ENCODE results near the gene PPFIA4.

The PPFIA4 gene

GRCh38 chr1:203073469-203073868, 47.2 kb downstream of the PPFIA4 start:
- H3K36me3 ChIP-seq (ENCODE audit: control insufficient read depth, insufficient read depth, low read length), result no peaks in the 10 kb centered on the region
- no peaks in the 10 kb centered on the region for H3K9me3 ChIP-seq (ENCODE audit: control insufficient read depth, low read length)
- H3K27me3 ChIP-seq (ENCODE audit: control insufficient read depth, insufficient read depth, low read length), result peaks cover 45% of the 10 kb centered on the region
- H3K4me3 ChIP-seq (ENCODE audit: low read length), result no peak overlapping the region
- H3K9ac ChIP-seq (ENCODE audit: low read length), result no peak overlapping the region
- H3K4me1 ChIP-seq (ENCODE audit: control insufficient read depth, insufficient read depth, low read length), result peaks cover 5% of the 10 kb centered on the region

- Histone ChIP-seq H3K4me3 (ENCODE audit: low read length) (no peak overlapping the region), H3K9me3 (ENCODE audit: control insufficient read depth, low read length) (no peaks in the 10 kb centered on the region), H3K27me3 (ENCODE audit: control insufficient read depth, insufficient read depth, low read length) (peaks cover 52% of the 10 kb centered on the region), H3K36me3 (ENCODE audit: control insufficient read depth, insufficient read depth, low read length) (no peaks in the 10 kb centered on the region), H3K9ac (ENCODE audit: low read length) (no peak overlapping the region), H3K4me1 (ENCODE audit: control insufficient read depth, insufficient read depth, low read length) (peaks cover 5% of the 10 kb centered on the region)
These were observed 48.3 kb downstream of the PPFIA4 start for GRCh38 chr1:203074610-203075009.

DNA sequence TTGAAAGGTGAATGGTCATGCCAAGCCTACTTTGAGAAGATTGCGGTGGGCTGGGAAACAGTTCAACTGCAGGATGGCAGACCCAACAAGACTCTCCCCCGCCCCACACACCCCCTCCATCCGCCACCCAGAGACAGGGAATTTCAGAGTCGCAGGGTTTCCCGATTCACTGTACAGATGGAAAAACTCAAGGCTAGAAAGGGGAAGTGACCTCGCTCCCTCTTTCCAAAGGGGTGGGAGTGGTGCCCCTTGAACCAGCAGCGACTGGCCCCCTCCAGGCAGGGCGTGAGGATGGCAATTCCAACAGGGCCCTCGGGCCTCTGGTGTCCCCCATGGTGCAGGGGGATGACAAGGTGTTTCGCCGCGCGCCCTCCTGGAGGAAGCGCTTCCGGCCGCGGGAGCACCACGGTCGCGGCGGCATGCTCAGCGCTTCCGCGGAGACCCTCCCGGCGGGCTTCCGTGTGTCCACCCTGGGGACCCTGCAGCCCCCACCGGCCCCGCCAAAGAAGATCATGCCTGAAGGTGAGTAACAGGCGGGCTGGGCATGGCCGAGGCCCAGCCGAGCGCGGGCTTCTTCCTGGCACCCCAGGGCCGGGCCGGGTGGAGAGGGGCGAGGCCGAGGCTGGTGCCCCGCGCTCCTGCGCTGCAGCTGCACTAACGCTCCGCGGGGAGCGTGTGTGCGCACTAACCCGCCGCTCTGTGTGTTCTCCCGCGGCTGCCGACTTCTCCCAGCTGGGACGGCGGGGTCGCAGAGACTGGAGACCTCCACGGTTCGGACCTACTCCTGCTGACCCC, 49.1 kb downstream of the PPFIA4 start:
- H3K9ac ChIP-seq (ENCODE audit: low read length), result no peak overlapping the region

GRCh38 chr1:203076031-203076511, 49.8 kb downstream of the PPFIA4 start:
- Histone ChIP-seq H3K4me1 (ENCODE audit: control insufficient read depth, insufficient read depth, low read length) (peaks cover 5% of the 10 kb centered on the region), H3K9ac (ENCODE audit: low read length) (no peak overlapping the region), H3K4me3 (ENCODE audit: low read length) (no peak overlapping the region), H3K36me3 (ENCODE audit: control insufficient read depth, insufficient read depth, low read length) (no peaks in the 10 kb centered on the region), H3K27me3 (ENCODE audit: control insufficient read depth, insufficient read depth, low read length) (peaks cover 52% of the 10 kb centered on the region), H3K9me3 (ENCODE audit: control insufficient read depth, low read length) (no peaks in the 10 kb centered on the region)

More for the DNA sequence above, 49.1 kb downstream of the PPFIA4 start:
- Histone ChIP-seq H3K36me3 (ENCODE audit: control insufficient read depth, insufficient read depth, low read length) (no peaks in the 10 kb centered on the region), H3K9me3 (ENCODE audit: control insufficient read depth, low read length) (no peaks in the 10 kb centered on the region), H3K4me3 (ENCODE audit: low read length) (no peak overlapping the region), H3K4me1 (ENCODE audit: control insufficient read depth, insufficient read depth, low read length) (peaks cover 5% of the 10 kb centered on the region), H3K27me3 (ENCODE audit: control insufficient read depth, insufficient read depth, low read length) (peaks cover 52% of the 10 kb centered on the region)

DNA sequence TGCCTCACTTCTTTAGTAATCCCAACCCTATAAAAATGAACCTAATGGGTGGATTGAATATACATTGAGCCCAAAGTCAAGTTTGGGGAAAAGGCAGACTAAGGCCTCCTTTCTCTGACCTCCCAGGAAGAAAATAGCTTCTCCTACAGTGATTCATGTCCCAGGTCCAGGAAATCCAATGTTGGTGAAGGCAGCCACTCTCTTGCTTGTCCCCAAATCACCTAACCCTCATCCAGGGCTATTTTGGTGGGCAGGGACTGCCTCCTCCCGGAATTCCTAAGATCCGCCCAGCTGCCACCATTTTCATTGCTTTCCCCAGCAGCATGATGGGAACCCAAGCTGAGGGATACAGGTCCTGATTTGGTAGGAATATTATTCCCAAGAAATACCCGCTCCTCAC, 51.1 kb downstream of the PPFIA4 start:
- no peak overlapping the region for H3K9ac ChIP-seq (ENCODE audit: low read length)
- no peaks in the 10 kb centered on the region for H3K9me3 ChIP-seq (ENCODE audit: control insufficient read depth, low read length)
- H3K27me3 ChIP-seq (ENCODE audit: control insufficient read depth, insufficient read depth, low read length), result peaks cover 52% of the 10 kb centered on the region
- H3K4me3 ChIP-seq (ENCODE audit: low read length), result no peak overlapping the region
- H3K4me1 ChIP-seq (ENCODE audit: control insufficient read depth, insufficient read depth, low read length), result peaks cover 5% of the 10 kb centered on the region
- H3K36me3 ChIP-seq (ENCODE audit: control insufficient read depth, insufficient read depth, low read length), result no peaks in the 10 kb centered on the region

GRCh38 chr1:203077956-203078355, 51.7 kb downstream of the PPFIA4 start:
- Histone ChIP-seq H3K36me3 (ENCODE audit: control insufficient read depth, insufficient read depth, low read length) (no peaks in the 10 kb centered on the region), H3K27me3 (ENCODE audit: control insufficient read depth, insufficient read depth, low read length) (peaks cover 57% of the 10 kb centered on the region), H3K9ac (ENCODE audit: low read length) (no peak overlapping the region), H3K4me1 (ENCODE audit: control insufficient read depth, insufficient read depth, low read length) (peaks cover 5% of the 10 kb centered on the region), H3K9me3 (ENCODE audit: control insufficient read depth, low read length) (no peaks in the 10 kb centered on the region), H3K4me3 (ENCODE audit: low read length) (no peak overlapping the region)

GRCh38 chr1:203078478-203078877, 52.2 kb downstream of the PPFIA4 start:
- Histone ChIP-seq H3K9me3 (ENCODE audit: control insufficient read depth, low read length) (no peaks in the 10 kb centered on the region), H3K9ac (ENCODE audit: low read length) (no peak overlapping the region), H3K27me3 (ENCODE audit: control insufficient read depth, insufficient read depth, low read length) (peaks cover 55% of the 10 kb centered on the region), H3K36me3 (ENCODE audit: control insufficient read depth, insufficient read depth, low read length) (no peaks in the 10 kb centered on the region), H3K4me3 (ENCODE audit: low read length) (no peak overlapping the region), H3K4me1 (ENCODE audit: control insufficient read depth, insufficient read depth, low read length) (peaks cover 5% of the 10 kb centered on the region)

- Histone ChIP-seq H3K36me3 (ENCODE audit: control insufficient read depth, insufficient read depth, low read length) (no peaks in the 10 kb centered on the region), H3K4me1 (ENCODE audit: control insufficient read depth, insufficient read depth, low read length) (peaks cover 4% of the 10 kb centered on the region), H3K27me3 (ENCODE audit: control insufficient read depth, insufficient read depth, low read length) (peaks cover 37% of the 10 kb centered on the region), H3K9ac (ENCODE audit: low read length) (no peak overlapping the region), H3K9me3 (ENCODE audit: control insufficient read depth, low read length) (no peaks in the 10 kb centered on the region), H3K4me3 (ENCODE audit: low read length) (no peak overlapping the region)
These were observed 54.2 kb downstream of the PPFIA4 start for GRCh38 chr1:203080456-203080855.

- Histone ChIP-seq H3K36me3 (ENCODE audit: control insufficient read depth, insufficient read depth, low read length) (no peaks in the 10 kb centered on the region), H3K4me1 (ENCODE audit: control insufficient read depth, insufficient read depth, low read length) (no peaks in the 10 kb centered on the region), H3K9me3 (ENCODE audit: control insufficient read depth, low read length) (no peaks in the 10 kb centered on the region), H3K27me3 (ENCODE audit: control insufficient read depth, insufficient read depth, low read length) (peaks cover 25% of the 10 kb centered on the region), H3K4me3 (ENCODE audit: low read length) (no peak overlapping the region), H3K9ac (ENCODE audit: low read length) (no peak overlapping the region)
These were observed 55.4 kb downstream of the PPFIA4 start for GRCh38 chr1:203081465-203082230.

DNA sequence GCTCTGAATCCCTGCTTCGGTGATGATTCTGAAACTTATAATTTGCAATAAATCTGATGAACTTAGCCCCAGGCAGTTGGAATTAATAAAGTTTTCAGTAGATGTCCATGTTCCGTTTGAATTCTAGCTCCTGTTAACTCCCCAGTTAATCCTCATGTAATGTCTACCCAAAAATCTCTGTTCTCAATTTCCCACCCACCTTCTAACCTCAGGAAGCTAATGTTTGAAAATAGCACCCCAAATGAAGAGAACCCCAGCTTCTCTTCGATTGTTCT, 55.9 kb downstream of the PPFIA4 start:
- H3K27me3 ChIP-seq (ENCODE audit: control insufficient read depth, insufficient read depth, low read length), result peaks cover 20% of the 10 kb centered on the region
- no peaks in the 10 kb centered on the region for H3K4me1 ChIP-seq (ENCODE audit: control insufficient read depth, insufficient read depth, low read length)
- H3K4me3 ChIP-seq (ENCODE audit: low read length), result no peak overlapping the region
- H3K9me3 ChIP-seq (ENCODE audit: control insufficient read depth, low read length), result no peaks in the 10 kb centered on the region
- no peaks in the 10 kb centered on the region for H3K36me3 ChIP-seq (ENCODE audit: control insufficient read depth, insufficient read depth, low read length)
- no peak overlapping the region for H3K9ac ChIP-seq (ENCODE audit: low read length)

DNA sequence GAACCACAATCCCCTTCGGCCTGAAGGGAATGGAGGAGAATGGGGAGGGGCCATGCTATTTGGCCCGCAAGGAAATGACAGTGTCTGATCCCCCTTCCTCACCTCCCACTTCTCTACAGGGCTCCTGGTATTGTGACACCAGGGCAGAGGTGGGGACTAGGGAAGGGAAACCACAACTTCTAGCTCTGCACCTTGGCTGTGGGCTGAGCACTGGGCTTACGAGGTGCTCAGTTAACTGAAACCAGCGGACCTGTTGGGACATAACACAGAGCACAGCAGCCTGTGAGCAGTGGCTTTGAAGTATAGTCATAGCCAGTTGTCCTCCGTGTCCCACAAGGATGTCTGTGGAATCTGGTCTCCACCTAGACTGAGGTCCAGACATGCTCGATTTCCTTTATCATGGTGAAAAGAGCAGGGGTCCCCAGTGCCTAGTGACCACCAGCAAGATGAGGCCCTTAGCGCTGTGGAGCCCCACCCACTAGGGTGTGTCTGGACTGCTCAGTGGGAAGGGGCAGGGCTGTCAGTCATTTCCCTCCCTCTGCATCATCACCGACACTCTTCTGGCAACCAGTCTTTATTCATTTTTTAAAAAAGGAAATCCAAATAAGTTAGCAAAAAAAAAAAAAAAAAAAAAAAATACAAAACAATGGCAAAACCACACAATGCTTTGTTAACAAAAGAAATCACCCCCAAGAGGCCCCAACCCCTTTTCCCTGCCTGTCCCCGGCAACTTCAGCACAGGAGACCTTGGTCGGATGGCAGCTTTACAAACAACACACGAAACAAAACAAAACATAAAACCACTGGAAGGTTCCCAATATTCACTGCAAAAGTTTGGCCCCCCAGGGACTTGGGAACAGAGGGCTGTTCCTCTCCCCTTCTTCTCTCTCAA, 56.5 kb downstream of the PPFIA4 start:
- Histone ChIP-seq H3K9me3 (ENCODE audit: control insufficient read depth, low read length) (no peaks in the 10 kb centered on the region), H3K4me1 (ENCODE audit: control insufficient read depth, insufficient read depth, low read length) (no peaks in the 10 kb centered on the region), H3K27me3 (ENCODE audit: control insufficient read depth, insufficient read depth, low read length) (peaks cover 15% of the 10 kb centered on the region), H3K4me3 (ENCODE audit: low read length) (no peak overlapping the region), H3K9ac (ENCODE audit: low read length) (no peak overlapping the region), H3K36me3 (ENCODE audit: control insufficient read depth, insufficient read depth, low read length) (no peaks in the 10 kb centered on the region)

Data from mucosa of stomach (tissue), 1 donor.